Parathyroid adenoma (tissue), 2 donors: ENCODE data around the gene HELQ.
"Not testable (repeated sequence)": the region's sequence is repeated elsewhere in the genome, so short reads cannot be mapped to it uniquely, and the experiment has no call there.

Experiments used
- H2AFZ ChIP-seq: fragments of 300-600 bp; sonication (generic); one replicate; pipeline ENCODE4 v1.7.0; 2017; ENCODE audit warnings: antibody characterized with exemption, mild to moderate bottlenecking
- H3K27ac ChIP-seq: fragments of 300-600 bp; sonication (generic); one replicate; pipeline ENCODE4 v1.7.0; 2017
- H3K27me3 ChIP-seq: fragments of 300-600 bp; sonication (generic); one replicate; pipeline ENCODE4 v1.7.0; 2017; ENCODE audit warnings: low read length; ENCODE audit not compliant: control insufficient read depth, insufficient read depth
- H3K36me3 ChIP-seq: fragments of 300-600 bp; sonication (generic); one replicate; pipeline ENCODE4 v1.7.0; 2017; ENCODE audit warnings: low read length; ENCODE audit not compliant: control insufficient read depth, insufficient read depth
- H3K4me1 ChIP-seq: fragments of 300-600 bp; sonication (generic); one replicate; pipeline ENCODE4 v1.7.0; 2017; ENCODE audit warnings: control low read depth
- H3K4me2 ChIP-seq: fragments of 300-600 bp; sonication (generic); one replicate; pipeline ENCODE4 v1.7.0; 2017; ENCODE audit warnings: low read length
- H3K4me3 ChIP-seq: fragments of 300-600 bp; sonication (generic); one replicate; pipeline ENCODE4 v1.7.0; 2017; ENCODE audit warnings: low read depth, low read length
- H3K79me2 ChIP-seq: fragments of 300-600 bp; sonication (generic); one replicate; pipeline ENCODE4 v1.7.0; 2017; ENCODE audit warnings: control low read depth
- H3K9ac ChIP-seq: fragments of 300-600 bp; sonication (generic); one replicate; pipeline ENCODE4 v1.7.0; 2017; ENCODE audit warnings: mild to moderate bottlenecking
- H3K9me3 ChIP-seq: fragments of 300-600 bp; sonication (generic); one replicate; pipeline ENCODE4 v1.7.0; 2017; ENCODE audit warnings: low read length; ENCODE audit not compliant: control insufficient read depth
- CTCF ChIP-seq: fragments of 300-600 bp; sonication (generic); IDR thresholded peaks from one replicate; pipeline ENCODE4 v1.7.0; 2017; ENCODE audit warnings: antibody characterized with exemption, mild to moderate bottlenecking
- donor health status: primary hyperparathyroidism.

HELQ gene

GRCh38 chr4:83408908-83409307 is 46.7 kb downstream of the HELQ start:
- Histone ChIP-seq H3K36me3 (no peaks in the 10 kb centered on the region), H3K27me3 (no peaks in the 10 kb centered on the region), H3K4me1 (no peaks in the 10 kb centered on the region), H3K4me3 (no peak overlapping the region), H3K27ac (no peak overlapping the region), H3K9me3 (no peaks in the 10 kb centered on the region), H3K79me2 (no peaks in the 10 kb centered on the region), H3K9ac (no peak overlapping the region), H2AFZ (no peak overlapping the region), H3K4me2 (no peak overlapping the region)
- no peak for TF ChIP-seq CTCF

GRCh38 chr4:83405844-83406816 is 49.5 kb downstream of the HELQ start:
- Histone ChIP-seq H3K27me3 (no peaks in the 10 kb centered on the region), H3K9me3 (no peaks in the 10 kb centered on the region), H3K9ac (no peak overlapping the region), H3K4me1 (no peaks in the 10 kb centered on the region), H3K27ac (no peak overlapping the region), H2AFZ (no peak overlapping the region), H3K4me3 (no peak overlapping the region), H3K36me3 (no peaks in the 10 kb centered on the region), H3K79me2 (no peaks in the 10 kb centered on the region), H3K4me2 (no peak overlapping the region)
- TF ChIP-seq CTCF = no peak

- H3K9me3 ChIP-seq, H3K79me2 ChIP-seq, H3K36me3 ChIP-seq, H2AFZ ChIP-seq, H3K4me1 ChIP-seq, H3K27me3 ChIP-seq, H3K9ac ChIP-seq, H3K4me3 ChIP-seq, H3K27ac ChIP-seq, H3K4me2 ChIP-seq: not testable (repeated sequence)
Observed at GRCh38 chr4:83398158-83398557, 57.5 kb downstream of the HELQ start.

GRCh38 chr4:83393908-83394307 is 61.7 kb downstream of the HELQ start:
- Histone ChIP-seq H3K4me2 (no peak overlapping the region), H2AFZ (no peak overlapping the region), H3K27ac (no peak overlapping the region), H3K9me3 (no peaks in the 10 kb centered on the region), H3K79me2 (no peaks in the 10 kb centered on the region), H3K4me1 (no peaks in the 10 kb centered on the region), H3K4me3 (no peak overlapping the region), H3K36me3 (no peaks in the 10 kb centered on the region), H3K9ac (no peak overlapping the region), H3K27me3 (no peaks in the 10 kb centered on the region)
- no peak for TF ChIP-seq CTCF

- H3K9ac ChIP-seq = no peak overlapping the region
- H3K79me2 ChIP-seq = no peaks in the 10 kb centered on the region
- no peaks in the 10 kb centered on the region for H3K36me3 ChIP-seq
- H3K9me3 ChIP-seq = no peaks in the 10 kb centered on the region
- H3K4me2 ChIP-seq = no peak overlapping the region
- no peak overlapping the region for H2AFZ ChIP-seq
- H3K4me3 ChIP-seq = no peak overlapping the region
- H3K4me1 ChIP-seq = no peaks in the 10 kb centered on the region
- TF ChIP-seq CTCF = no peak
- H3K27ac ChIP-seq = no peak overlapping the region
- H3K27me3 ChIP-seq = no peaks in the 10 kb centered on the region
Observed at GRCh38 chr4:83392562-83392961, 63.1 kb downstream of the HELQ start.
